Psoas muscle (tissue), 8 donors: ENCODE results near the gene BCAP31. TPM values are rescaled to one million over a fixed set of nuclear protein-coding genes. Genes with fewer than 3 reads are reported as not detected.

Source experiments
- ATAC-seq, 4 donors: fragments of 200-7000 bp; cut with Tn5 transposase; one replicate each; pipeline ENCODE4 v1.9.1; 2020; ENCODE audit warnings: moderate library complexity in 3 of 4, mild to moderate bottlenecking in 2 of 4
- DNase-seq, 2 donors: peaks; one replicate each; pipeline ENCODE4 v3.0.0-alpha.2; 2020
- H3K27ac ChIP-seq: fragments of 200-600 bp; one replicate; pipeline ENCODE4 v1.8.0; 2022
- H3K27me3 ChIP-seq, 3 donors: fragments of 200-600 bp in 1 of 3; one replicate each; pipeline versions ENCODE4 v1.6.1 to v1.8.0; 2013 to 2022; ENCODE audit warnings: low read length in 2 of 3, mild to moderate bottlenecking in 2 of 3, moderate library complexity in 1 of 3; ENCODE audit not compliant: insufficient read depth in 3 of 3
- H3K36me3 ChIP-seq, 2 donors: fragments of 200-600 bp in 1 of 2; one replicate each; pipeline versions ENCODE4 v1.6.1 to v1.8.0; 2013 to 2022; ENCODE audit warnings: low read depth in 1 of 2, mild to moderate bottlenecking in 1 of 2, moderate library complexity in 1 of 2; ENCODE audit not compliant: insufficient read depth in 1 of 2
- H3K4me1 ChIP-seq: fragments of 200-600 bp; one replicate; pipeline ENCODE4 v1.8.0; 2022
- H3K4me3 ChIP-seq: fragments of 200-600 bp; one replicate; pipeline ENCODE4 v1.8.0; 2022; ENCODE audit warnings: mild to moderate bottlenecking
- H3K9me3 ChIP-seq: fragments of 200-600 bp; one replicate; pipeline ENCODE4 v1.8.0; 2022
- WGBS, 3 donors: extraction: QIAGEN DNeasy Blood & Tissue Kit; methylation state at CpG; one replicate each; pipeline versions ENCODE4 v1.1.6 to v1.1.7; 2013; 5-methylcytosine and 5-hydroxymethylcytosine counted together
- intact Hi-C, 2 donors: fragments of 100-400 bp; cut with DNase I; formaldehyde crosslinking; loops; one replicate each; pipeline versions ENCODE4 v1.11.0 to v1.14.2; 2022
- polyA plus RNA-seq, 3 donors: library from polyadenylated mRNA; stranded (reverse); fragments of 200-250 nt; gene quantifications; one replicate each; pipeline ENCODE4 v1.2.3, GENCODE V29; 2013
- total RNA-seq, 4 donors: library from RNA; stranded (reverse); fragmentation: NEBNext Ultra II Directional in 2 of 4; extraction: Animal tissue kit (Norgen Biotek cat#: 25700) in 2 of 4; gene quantifications; one replicate each; pipeline versions ENCODE4 v1.2.1 to v1.2.4, GENCODE V29; 2021 to 2023
- TF ChIP-seq, protein P1 (sequence below): fragments of 200-600 bp; IDR thresholded peaks from one replicate; pipeline ENCODE4 v1.8.0; 2022; ENCODE audit warnings: antibody characterized with exemption
- donor health status: healthy with polysubstance abuse.
- donor health status: DM: no; HTN: no; CAD: no; lungs with moderate emphysema.
- donor health status: Bipolar disorder and iron deficiency.
- donor health status: healthy.
- donor health status: DM: yes; HTN: yes; CAD: no.
- donor health status: DM: no; HTN: no; CAD: no.
- donor health status: DM: no; HTN: no; CAD: no.
- donor health status: DM: yes; HTN: yes; CAD: no.

Gene BCAP31
- total and polyA plus RNA-seq, 7 donors = 63.7 to 97.3 (median 66.0) TPM

DNA sequence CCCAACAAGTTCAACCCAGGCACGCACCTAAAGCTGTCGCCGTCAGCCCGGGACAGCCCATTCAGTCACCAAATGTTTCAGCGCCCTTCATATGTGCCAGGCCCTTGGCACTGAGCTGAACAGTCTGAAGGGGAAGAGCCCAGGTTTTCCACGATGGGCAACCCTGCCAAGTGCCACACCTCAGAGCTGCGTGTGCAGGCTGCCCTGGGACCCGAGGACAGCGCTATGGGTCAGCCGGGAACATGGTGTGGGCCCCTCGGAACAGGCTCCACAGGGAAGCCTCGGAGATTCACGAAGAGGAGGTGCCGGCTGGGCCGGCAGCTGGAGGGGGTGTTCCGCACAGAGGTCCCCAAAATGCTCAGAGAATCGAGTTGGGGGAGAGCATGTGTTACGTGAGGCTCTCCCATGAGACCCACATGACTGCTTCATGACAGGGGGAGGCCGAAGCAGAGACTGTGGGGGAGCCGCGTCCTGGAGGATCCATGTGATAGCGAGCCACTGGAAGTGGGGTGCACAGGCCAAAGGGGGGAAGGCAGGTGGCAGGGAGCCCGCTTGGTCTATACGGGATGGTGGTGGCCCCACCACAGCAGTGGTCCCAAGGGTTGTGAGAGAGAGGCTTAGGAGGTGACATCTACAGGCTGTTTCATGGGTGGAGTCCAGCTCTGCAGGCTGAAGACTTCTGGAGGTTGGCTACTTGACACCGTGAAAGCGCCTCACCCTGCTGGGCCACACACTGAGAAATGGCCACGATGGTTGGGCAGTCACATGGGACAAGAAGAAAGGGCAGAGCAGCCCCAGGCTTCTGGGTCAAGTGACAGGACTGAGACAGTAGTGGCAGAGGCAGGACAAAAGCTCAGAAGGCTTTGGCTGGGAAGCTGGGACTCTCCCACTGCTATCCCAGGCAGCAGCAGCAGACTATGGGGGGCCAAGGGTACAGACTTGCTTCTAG is 14.2 kb downstream of the BCAP31 start:
- DNase-seq (peak in 1 of 2 donors; percentile 42), ATAC-seq (peak in 1 of 4 donors; percentile 23)
- H3K9me3 ChIP-seq = no peaks in the 10 kb centered on the region
- TF ChIP-seq, protein P1, sequence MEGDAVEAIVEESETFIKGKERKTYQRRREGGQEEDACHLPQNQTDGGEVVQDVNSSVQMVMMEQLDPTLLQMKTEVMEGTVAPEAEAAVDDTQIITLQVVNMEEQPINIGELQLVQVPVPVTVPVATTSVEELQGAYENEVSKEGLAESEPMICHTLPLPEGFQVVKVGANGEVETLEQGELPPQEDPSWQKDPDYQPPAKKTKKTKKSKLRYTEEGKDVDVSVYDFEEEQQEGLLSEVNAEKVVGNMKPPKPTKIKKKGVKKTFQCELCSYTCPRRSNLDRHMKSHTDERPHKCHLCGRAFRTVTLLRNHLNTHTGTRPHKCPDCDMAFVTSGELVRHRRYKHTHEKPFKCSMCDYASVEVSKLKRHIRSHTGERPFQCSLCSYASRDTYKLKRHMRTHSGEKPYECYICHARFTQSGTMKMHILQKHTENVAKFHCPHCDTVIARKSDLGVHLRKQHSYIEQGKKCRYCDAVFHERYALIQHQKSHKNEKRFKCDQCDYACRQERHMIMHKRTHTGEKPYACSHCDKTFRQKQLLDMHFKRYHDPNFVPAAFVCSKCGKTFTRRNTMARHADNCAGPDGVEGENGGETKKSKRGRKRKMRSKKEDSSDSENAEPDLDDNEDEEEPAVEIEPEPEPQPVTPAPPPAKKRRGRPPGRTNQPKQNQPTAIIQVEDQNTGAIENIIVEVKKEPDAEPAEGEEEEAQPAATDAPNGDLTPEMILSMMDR = no peak
- no peak overlapping the region for H3K4me3 ChIP-seq
- H3K4me1 ChIP-seq = peaks cover 8% of the 10 kb centered on the region
- no peaks in the 10 kb centered on the region for H3K27me3 ChIP-seq
- 50 to 76% (median 66%) methylated on average over 22 to 27 of the region's 27 CpGs for WGBS, 3 donors
- intact Hi-C loops = loop anchor here in 1 of 2 donors (2.0 kb wide), 1 partner anchor 23 kb away; the partner anchor contains the start of gene SLC6A8
- H3K36me3 ChIP-seq = peaks cover 0 to 11% of the 10 kb centered on the region in 2 donors
- peak overlapping the region; percentile 63 for H3K27ac ChIP-seq

DNA sequence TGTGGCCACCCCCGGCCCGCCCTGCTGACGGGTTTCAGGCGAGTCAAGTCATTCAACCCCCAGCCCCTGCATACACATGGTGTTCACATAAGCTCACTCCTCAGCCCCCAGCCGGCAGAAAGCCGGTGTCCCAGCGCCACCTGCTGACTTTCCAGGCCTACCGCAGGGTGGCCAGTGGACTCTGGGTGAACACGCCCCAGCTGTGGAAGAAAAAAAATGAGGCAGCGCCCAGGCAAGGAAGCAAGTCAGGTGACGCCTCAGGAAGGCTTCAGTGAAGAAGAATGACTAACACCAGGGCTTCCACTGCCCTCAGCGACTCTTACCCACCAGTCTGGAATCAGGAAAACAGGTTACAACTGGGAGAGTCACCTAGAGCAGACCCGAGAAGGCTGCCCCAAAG is 15.8 kb downstream of the BCAP31 start:
- no peaks in the 10 kb centered on the region for H3K27me3 ChIP-seq
- intact Hi-C loops = loop anchor here in 1 of 2 donors (2.0 kb wide), 1 partner anchor 22 kb away; the partner anchor contains the start of gene SLC6A8
- ATAC-seq = peak; percentile 66 to 72 (median 68)
- H3K9me3 ChIP-seq = no peaks in the 10 kb centered on the region
- peak overlapping the region; percentile 90 for H3K27ac ChIP-seq
- WGBS, 3 donors = 16 to 19% (median 17%) methylated on average over 9 to 13 of the region's 13 CpGs
- H3K36me3 ChIP-seq = peaks cover 0 to 5% of the 10 kb centered on the region in 2 donors
- peaks cover 13% of the 10 kb centered on the region for H3K4me1 ChIP-seq
- DNase-seq = peak; percentile 73 to 89
- TF ChIP-seq, protein P1 = peak; percentile 65
- peak overlapping the region; percentile 62 for H3K4me3 ChIP-seq

DNA sequence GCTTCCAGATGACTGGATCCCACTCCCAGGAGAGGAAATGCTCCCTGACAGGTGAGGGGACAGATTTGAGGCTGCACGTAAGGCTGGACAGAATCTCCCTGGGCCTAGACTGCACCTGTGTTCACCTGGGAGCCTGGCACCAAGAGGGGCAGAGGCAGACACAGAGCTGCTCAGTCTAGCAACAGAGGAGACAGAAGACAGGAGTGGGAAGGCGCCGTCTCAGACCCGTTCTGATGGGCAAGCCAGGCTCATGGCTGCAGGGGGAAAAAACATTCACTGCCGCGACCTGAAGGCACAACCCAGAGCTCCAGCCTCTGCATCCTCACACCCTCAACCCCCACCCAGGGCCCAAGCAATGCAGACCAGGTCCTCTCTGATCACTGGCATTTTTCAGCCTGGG is 16.8 kb downstream of the BCAP31 start:
- H3K9me3 ChIP-seq = no peaks in the 10 kb centered on the region
- intact Hi-C loops = no loop called here
- 40 to 65% (median 43%) methylated on average over 1 to 6 of the region's 6 CpGs for WGBS, 3 donors
- peaks cover 15% of the 10 kb centered on the region for H3K4me1 ChIP-seq
- no peaks in the 10 kb centered on the region for H3K27me3 ChIP-seq
- H3K36me3 ChIP-seq = no peaks in the 10 kb centered on the region
- TF ChIP-seq, protein P1 = no peak
- ATAC-seq (no peak), DNase-seq (peak in 1 of 2 donors; percentile 34)
- H3K4me3 ChIP-seq = peak overlapping the region; percentile 62
- peak overlapping the region; percentile 90 for H3K27ac ChIP-seq

DNA sequence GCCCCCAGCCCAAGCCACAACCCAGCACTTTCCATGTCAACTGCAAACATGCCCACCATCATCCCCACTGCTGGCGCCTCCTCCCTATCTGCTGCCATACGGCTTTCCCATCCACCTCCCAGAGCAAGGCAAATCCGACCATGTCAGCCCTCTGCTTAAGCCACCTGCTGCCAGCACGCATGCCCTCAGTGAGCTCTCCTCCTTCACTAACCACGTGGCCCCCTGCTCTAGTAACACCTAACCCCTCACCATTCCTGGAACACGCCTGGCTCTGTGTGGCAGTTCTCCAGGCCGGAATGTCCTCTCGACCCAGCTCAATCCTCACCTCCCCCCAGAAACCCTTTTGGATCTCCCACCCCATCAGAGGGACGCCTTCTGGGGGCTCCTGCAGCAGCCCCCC is 17.4 kb downstream of the BCAP31 start:
- 35 to 43% methylated on average over 9 of the region's 9 CpGs; no CpG with 5 or more reads in 1 of the 3 donors for WGBS, 3 donors
- ATAC-seq (peak; percentile 24 to 39 (median 28)), DNase-seq (peak in 1 of 2 donors; percentile 64)
- Histone ChIP-seq H3K27ac (peak overlapping the region; percentile 90), H3K4me1 (peaks cover 20% of the 10 kb centered on the region), H3K27me3 (no peaks in the 10 kb centered on the region), H3K9me3 (no peaks in the 10 kb centered on the region), H3K4me3 (peak overlapping the region; percentile 62), H3K36me3 (peaks cover 0 to under 1% of the 10 kb centered on the region in 2 donors)
- TF ChIP-seq, protein P1 = no peak
- intact Hi-C loops = no loop called here
